Ovary (tissue), 9 donors: ENCODE data around the gene GPR84. TPM values are rescaled to one million over a fixed set of nuclear protein-coding genes. Genes with fewer than 3 reads are reported as not detected.

Experiments
- DNase-seq, 5 donors: peaks; one replicate each; pipeline ENCODE4 v3.0.0-alpha.2; 2019 to 2020
- H3K27ac ChIP-seq, 2 donors: fragments of 200-600 bp; one replicate each; pipeline versions ENCODE4 v1.5.1 to v1.8.0; 2019 to 2022
- H3K27me3 ChIP-seq: fragments of 200-600 bp; one replicate; pipeline ENCODE4 v1.8.0; 2022
- H3K36me3 ChIP-seq: fragments of 200-600 bp; sonication (generic); one replicate; pipeline ENCODE4 v1.5.1; 2019
- H3K4me1 ChIP-seq: one replicate; pipeline ENCODE4 v1.8.1; 2013; ENCODE audit warnings: mild to moderate bottlenecking, moderate library complexity; ENCODE audit not compliant: insufficient read depth
- H3K4me3 ChIP-seq: fragments of 200-600 bp; sonication (generic); one replicate; pipeline ENCODE4 v1.5.1; 2017
- H3K9me3 ChIP-seq, 2 donors: fragments of 200-600 bp in 1 of 2; sonication (generic) in 1 of 2; one replicate each; pipeline versions ENCODE4 v1.5.1 to v1.8.1; 2013 to 2019; ENCODE audit warnings: mild to moderate bottlenecking in 1 of 2, moderate library complexity in 1 of 2
- CTCF ChIP-seq, 3 donors: fragments of 450-650 bp in 2 of 3; fragments of 200-600 bp in 1 of 3; IDR thresholded peaks; one replicate each; pipeline versions ENCODE4 v1.5.1 to v1.8.0; 2016 to 2022; ENCODE audit warnings: antibody characterized with exemption in 3 of 3, mild to moderate bottlenecking in 1 of 3
- EP300 ChIP-seq: sonication (generic); formaldehyde crosslinking; IDR thresholded peaks from one replicate; pipeline ENCODE4 v1.6.1; 2017; ENCODE audit warnings: antibody characterized with exemption
- POLR2A ChIP-seq: fragments of 450-650 bp; IDR thresholded peaks from one replicate; pipeline ENCODE4 v1.6.1; 2017; ENCODE audit warnings: antibody characterized with exemption, mild to moderate bottlenecking, moderate library complexity
- whole genome bisulfite sequencing, 3 donors: extraction: QIAGEN DNeasy Blood & Tissue Kit in 1 of 3; methylation state at CpG; one replicate each; pipeline versions ENCODE4 v1.1.5 to v1.1.7; 2013 to 2017; 5-methylcytosine and 5-hydroxymethylcytosine counted together
- intact Hi-C, 4 donors: fragments of 100-400 bp; cut with DNase I; formaldehyde crosslinking; loops; one replicate each; pipeline versions ENCODE4 v1.11.0 to v1.15.1; 2022 to 2023
- polyA plus RNA-seq, 2 donors: library from polyadenylated mRNA; stranded (reverse); fragments of 200-250 nt in 1 of 2; fragments of 350-450 nt in 1 of 2; fragmentation: Illumina TruSeq in 1 of 2; extraction: RNeasy Lipid Tissue Mini Kit (QIAGEN cat#74804) in 1 of 2; gene quantifications; one replicate each; pipeline ENCODE4 v1.2.3, GENCODE V29; 2013 to 2014
- total RNA-seq, 7 donors: library from RNA; depleted of rRNA in 2 of 7; stranded (reverse); fragments of >200 nt in 2 of 7; fragmentation: NEBNext Ultra II Directional in 3 of 7; extraction: Animal tissue kit (Norgen Biotek cat#: 25700) in 3 of 7; gene quantifications; one replicate each; pipeline versions ENCODE4 v1.1.0 to v1.2.4, GENCODE V29; 2016 to 2023
- donor health status: DM: no; HTN: no; CAD: no; lungs with moderate emphysema.
- donor health status: DM: no; HTN: no; CAD: no.
- donor health status: Bipolar disorder and iron deficiency.
- donor health status: DM: yes; HTN: yes; CAD: no.
- donor health status: DM: no; HTN: no; CAD: no.
- donor health status: DM: yes; HTN: yes; CAD: no.

The GPR84 gene
- total and polyA plus RNA-seq, 9 donors, result 0.12 to 3.1 (median 0.42) TPM

GRCh38 chr12:54394281-54394719 lies 30.0 kb upstream of the GPR84 start:
- Histone ChIP-seq H3K27me3 (no peaks in the 10 kb centered on the region), H3K36me3 (no peaks in the 10 kb centered on the region), H3K9me3 (no peaks in the 10 kb centered on the region), H3K4me3 (no peak overlapping the region), H3K4me1 (peaks cover 2% of the 10 kb centered on the region), H3K27ac (no peak overlapping the region)
- peak in 2 of 5 donors; percentile 65 to 66 for DNase-seq
- 49 to 50% (median 50%) methylated on average over 4 of the region's 4 CpGs for WGBS, 3 donors
- TF ChIP-seq EP300 (no peak), CTCF (IDR thresholded peaks at IDR 0.05) (peak in 2 of 3 donors; percentile 35 to 40)
- intact Hi-C loops, result no loop called here

GRCh38 chr12:54393743-54394142 lies 29.5 kb upstream of the GPR84 start:
- H3K27ac ChIP-seq, result no peak overlapping the region
- no peak for TF ChIP-seq CTCF (IDR thresholded peaks at IDR 0.05)
- no peak for TF ChIP-seq EP300
- TF ChIP-seq POLR2A, result no peak
- no peak for DNase-seq
- no peaks in the 10 kb centered on the region for H3K27me3 ChIP-seq
- WGBS, 3 donors, result 75 to 83% (median 81%) methylated on average over 3 of the region's 3 CpGs
- no peaks in the 10 kb centered on the region for H3K9me3 ChIP-seq
- H3K36me3 ChIP-seq, result no peaks in the 10 kb centered on the region
- no peak overlapping the region for H3K4me3 ChIP-seq
- peaks cover 2% of the 10 kb centered on the region for H3K4me1 ChIP-seq
- intact Hi-C loops, result no loop called here

GRCh38 chr12:54393207-54393609 lies 28.9 kb upstream of the GPR84 start:
- intact Hi-C loops, result no loop called here

GRCh38 chr12:54392485-54393206 lies 28.4 kb upstream of the GPR84 start:
- TF ChIP-seq CTCF (IDR thresholded peaks at IDR 0.05), result no peak
- TF ChIP-seq POLR2A, result no peak
- TF ChIP-seq EP300, result no peak
- Histone ChIP-seq H3K9me3 (no peaks in the 10 kb centered on the region), H3K4me3 (no peak overlapping the region), H3K27ac (no peak overlapping the region), H3K36me3 (no peaks in the 10 kb centered on the region), H3K4me1 (peaks cover 2% of the 10 kb centered on the region), H3K27me3 (no peaks in the 10 kb centered on the region)
- WGBS, 3 donors, result 87 to 88% (median 88%) methylated on average over 8 of the region's 8 CpGs
- DNase-seq, result no peak
- intact Hi-C loops, result no loop called here

More at GRCh38 chr12:54393207-54393609, 28.9 kb upstream of the GPR84 start:
- Histone ChIP-seq H3K27ac (no peak overlapping the region), H3K4me3 (no peak overlapping the region), H3K4me1 (peaks cover 2% of the 10 kb centered on the region), H3K36me3 (no peaks in the 10 kb centered on the region), H3K9me3 (no peaks in the 10 kb centered on the region), H3K27me3 (no peaks in the 10 kb centered on the region)
- no peak for TF ChIP-seq EP300
- TF ChIP-seq POLR2A, result no peak
- no peak for TF ChIP-seq CTCF (IDR thresholded peaks at IDR 0.05)
- no peak for DNase-seq
- 59 to 66% (median 62%) methylated on average over 6 of the region's 6 CpGs for WGBS, 3 donors
